Measurements from ENCODE around the gene ZNF526. TPM values are rescaled to one million over a fixed set of nuclear protein-coding genes. Genes with fewer than 3 reads are reported as not detected.

ZNF526 gene
- total RNA-seq, 1 experiment from 2014 or later: 21.3 TPM

- BruUV-seq (replicated peaks): no TSS peak
- POLR2A ChIA-PET (ENCODE audit: low non-redundant PET): no interaction called here
- H3K27ac ChIP-seq (ENCODE audit: low read depth, low read length, poor library complexity, severe bottlenecking): peak overlapping the region; percentile 99
Observed at GRCh38 chr19:42269478-42270345, 49.6 kb downstream of the ZNF526 start.

GRCh38 chr19:42270346-42271044, 50.4 kb downstream of the ZNF526 start:
- intact Hi-C loops (cut with micrococcal nuclease; ENCODE audit: unreplicated experiment): no loop called here
- H3K9me3 ChIP-seq (ENCODE audit: low read depth, low read length, poor library complexity, severe bottlenecking): no peaks in the 10 kb centered on the region
- TF ChIP-seq EZH2 (IDR thresholded peaks at IDR 0.05; ENCODE audit: borderline replicate concordance, low read depth, low read length, poor library complexity, severe bottlenecking): no peak
- H3K4me1 ChIP-seq (ENCODE audit: insufficient read depth, low read length, poor library complexity, severe bottlenecking): peaks cover 18% of the 10 kb centered on the region
- H3K27ac ChIP-seq (ENCODE audit: low read depth, low read length, poor library complexity, severe bottlenecking): peak overlapping the region; percentile 99
- H3K4me3 ChIP-seq (ENCODE audit: low read depth, low read length, poor library complexity, severe bottlenecking): peak overlapping the region; percentile 62
- H3K36me3 ChIP-seq (ENCODE audit: insufficient read depth, low read length, poor library complexity, severe bottlenecking): peaks cover 8% of the 10 kb centered on the region
- ChIA-PET CTCF (interaction anchor here (1.6 kb wide), 1 partner anchor 9 kb away, joined by 12 read pairs; no protein-coding TSS in a partner anchor), POLR2A (ENCODE audit: low non-redundant PET) (interaction anchor here (0.6 kb wide), 1 partner anchor 10 kb away, joined by 6 read pairs; no protein-coding TSS in a partner anchor)
- no TSS peak for BruUV-seq (replicated peaks)
- H3K27me3 ChIP-seq (replicated peaks; ENCODE audit: insufficient read depth, low read depth, low read length, poor library complexity): no peaks in the 10 kb centered on the region
- DNase-seq (ENCODE audit: low spot score): peak; percentile 72

More at GRCh38 chr19:42269478-42270345, 49.6 kb downstream of the ZNF526 start:
- Histone ChIP-seq H3K36me3 (ENCODE audit: insufficient read depth, low read length, poor library complexity, severe bottlenecking) (peaks cover 8% of the 10 kb centered on the region), H3K27me3 (replicated peaks; ENCODE audit: insufficient read depth, low read depth, low read length, poor library complexity) (no peaks in the 10 kb centered on the region), H3K9me3 (ENCODE audit: low read depth, low read length, poor library complexity, severe bottlenecking) (no peaks in the 10 kb centered on the region), H3K4me3 (ENCODE audit: low read depth, low read length, poor library complexity, severe bottlenecking) (peak overlapping the region; percentile 62), H3K4me1 (ENCODE audit: insufficient read depth, low read length, poor library complexity, severe bottlenecking) (peaks cover 18% of the 10 kb centered on the region)
- CTCF ChIA-PET: interaction anchor here (1.6 kb wide), 1 partner anchor 10 kb away, joined by 12 read pairs; no protein-coding TSS in a partner anchor
- intact Hi-C loops (cut with micrococcal nuclease; ENCODE audit: unreplicated experiment): loop anchor here (2.0 kb wide), 1 partner anchor 15 kb away; the partner anchor contains the start of gene ERF
- no peak for DNase-seq (ENCODE audit: low spot score)
- TF ChIP-seq CTCF (conservative IDR thresholded peaks at IDR 0.05; ENCODE audit: low read depth, low read length) (no peak), EZH2 (IDR thresholded peaks at IDR 0.05; ENCODE audit: borderline replicate concordance, low read depth, low read length, poor library complexity, severe bottlenecking) (no peak)

DNA sequence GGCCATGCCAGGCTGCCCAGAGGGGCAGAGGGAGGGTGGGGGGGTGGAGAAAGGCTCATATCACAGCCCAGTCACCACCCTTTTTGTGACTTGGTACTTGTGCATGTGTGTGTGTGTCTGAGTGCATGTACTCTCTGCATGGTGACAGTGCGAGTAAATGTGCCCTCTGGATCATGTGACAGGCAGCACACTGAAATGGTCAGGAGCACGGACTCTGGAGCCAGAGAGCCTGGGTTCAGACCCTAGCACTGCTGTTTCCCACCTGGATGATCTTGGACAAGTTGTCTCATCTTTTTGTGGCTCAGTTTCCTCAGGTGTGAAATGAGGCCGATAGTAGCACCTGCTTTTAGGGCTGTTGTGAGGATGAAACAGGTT, 50.9 kb downstream of the ZNF526 start:
- BruUV-seq (replicated peaks): no TSS peak
- TF ChIP-seq EZH2 (IDR thresholded peaks at IDR 0.05; ENCODE audit: borderline replicate concordance, low read depth, low read length, poor library complexity, severe bottlenecking) (no peak), CTCF (conservative IDR thresholded peaks at IDR 0.05; ENCODE audit: low read depth, low read length) (no peak)
- intact Hi-C loops (cut with micrococcal nuclease; ENCODE audit: unreplicated experiment): no loop called here
- H3K36me3 ChIP-seq (ENCODE audit: insufficient read depth, low read length, poor library complexity, severe bottlenecking): peaks cover 8% of the 10 kb centered on the region
- no peaks in the 10 kb centered on the region for H3K9me3 ChIP-seq (ENCODE audit: low read depth, low read length, poor library complexity, severe bottlenecking)
- ChIA-PET CTCF (interaction anchor here (1.6 kb wide), 1 partner anchor 9 kb away, joined by 12 read pairs; no protein-coding TSS in a partner anchor), POLR2A (ENCODE audit: low non-redundant PET) (no interaction called here)
- H3K27me3 ChIP-seq (replicated peaks; ENCODE audit: insufficient read depth, low read depth, low read length, poor library complexity): no peaks in the 10 kb centered on the region
- H3K4me3 ChIP-seq (ENCODE audit: low read depth, low read length, poor library complexity, severe bottlenecking): no peak overlapping the region
- H3K4me1 ChIP-seq (ENCODE audit: insufficient read depth, low read length, poor library complexity, severe bottlenecking): peaks cover 18% of the 10 kb centered on the region
- H3K27ac ChIP-seq (ENCODE audit: low read depth, low read length, poor library complexity, severe bottlenecking): peak overlapping the region; percentile 99
- no peak for DNase-seq (ENCODE audit: low spot score)

Measured in A673 (cell line).